ENCODE measurements around the gene REX1BD. TPM values are rescaled to one million over a fixed set of nuclear protein-coding genes. Genes with fewer than 3 reads are reported as not detected.

Gene REX1BD
- total RNA-seq, 1 donor, result 41.4 TPM

Small RNA genes lying within 50 kb of the gene (small RNA-seq; reads per million reads assigned to genes)
- gene RN7SL155P, result not detected

Other genes starting within 250 kb of the REX1BD start
- gene PGPEP1, start 248.2 kb upstream of the REX1BD start, total RNA-seq (ENCODE audit: low replicate concordance), result 9.6 and 27.2 TPM in 2 replicates
- 23.8 and 27.6 TPM in 2 replicates for gene GDF15, start 202.6 kb upstream of the REX1BD start, total RNA-seq (ENCODE audit: low replicate concordance)
- gene LRRC25, start 191.2 kb upstream of the REX1BD start, total RNA-seq (ENCODE audit: low replicate concordance), result 0.09 TPM in 1 of 2 replicates, not detected in the other
- 66.7 and 76.4 TPM in 2 replicates for gene SSBP4, start 169.4 kb upstream of the REX1BD start, total RNA-seq (ENCODE audit: low replicate concordance)
- gene ISYNA1, start 150.7 kb upstream of the REX1BD start, total RNA-seq (ENCODE audit: low replicate concordance), result 6.3 and 42.1 TPM in 2 replicates
- gene ELL, start 66.7 kb upstream of the REX1BD start, total RNA-seq (ENCODE audit: low replicate concordance), result 6.5 and 10.9 TPM in 2 replicates
- 246 and 2,205 TPM in 2 replicates for gene FKBP8, start 45.2 kb upstream of the REX1BD start, total RNA-seq (ENCODE audit: low replicate concordance)
- gene KXD1, start 30.9 kb upstream of the REX1BD start, total RNA-seq (ENCODE audit: low replicate concordance), result 21.3 and 109 TPM in 2 replicates
- gene UBA52, start 16.9 kb upstream of the REX1BD start, total RNA-seq (ENCODE audit: low replicate concordance), result 496 and 1,084 TPM in 2 replicates
- 16.5 and 69.1 TPM in 2 replicates for gene CRLF1, start 18.0 kb downstream of the REX1BD start, total RNA-seq (ENCODE audit: low replicate concordance)
- gene TMEM59L, start 24.1 kb downstream of the REX1BD start, total RNA-seq (ENCODE audit: low replicate concordance), result 1.2 and 2.2 TPM in 2 replicates
- gene KLHL26, start 48.2 kb downstream of the REX1BD start, total RNA-seq (ENCODE audit: low replicate concordance), result 3.9 and 5.2 TPM in 2 replicates
- gene CRTC1, start 94.9 kb downstream of the REX1BD start, total RNA-seq (ENCODE audit: low replicate concordance), result 1.1 and 2.4 TPM in 2 replicates
- 0.49 and 0.63 TPM in 2 replicates for gene COMP, start 202.5 kb downstream of the REX1BD start, total RNA-seq (ENCODE audit: low replicate concordance)
- gene UPF1, start 243.2 kb downstream of the REX1BD start, total RNA-seq (ENCODE audit: low replicate concordance), result 17.7 and 37.3 TPM in 2 replicates